Measurements from ENCODE around the gene ETS2.

DNA sequence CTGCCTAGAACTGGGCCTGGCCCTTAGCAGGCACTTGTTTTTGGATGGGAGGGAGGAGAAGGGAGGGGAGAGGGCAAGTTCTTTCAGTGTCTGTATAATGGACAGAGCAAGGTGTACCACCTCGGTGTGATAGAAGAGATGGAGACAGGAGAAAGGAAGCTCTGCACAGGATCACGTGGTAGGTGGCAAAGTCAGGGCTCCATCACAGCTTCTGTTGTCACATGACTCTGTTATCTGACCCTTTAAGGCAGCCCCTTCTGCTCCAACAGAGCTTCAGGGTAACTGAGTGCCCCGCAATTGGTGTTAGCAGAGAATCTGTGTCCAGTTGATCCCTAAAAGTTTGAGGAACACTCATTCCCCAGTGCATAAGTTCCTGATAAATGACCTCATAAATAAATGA is 16.5 kb upstream of the ETS2 start:
- TF ChIP-seq, protein P1, sequence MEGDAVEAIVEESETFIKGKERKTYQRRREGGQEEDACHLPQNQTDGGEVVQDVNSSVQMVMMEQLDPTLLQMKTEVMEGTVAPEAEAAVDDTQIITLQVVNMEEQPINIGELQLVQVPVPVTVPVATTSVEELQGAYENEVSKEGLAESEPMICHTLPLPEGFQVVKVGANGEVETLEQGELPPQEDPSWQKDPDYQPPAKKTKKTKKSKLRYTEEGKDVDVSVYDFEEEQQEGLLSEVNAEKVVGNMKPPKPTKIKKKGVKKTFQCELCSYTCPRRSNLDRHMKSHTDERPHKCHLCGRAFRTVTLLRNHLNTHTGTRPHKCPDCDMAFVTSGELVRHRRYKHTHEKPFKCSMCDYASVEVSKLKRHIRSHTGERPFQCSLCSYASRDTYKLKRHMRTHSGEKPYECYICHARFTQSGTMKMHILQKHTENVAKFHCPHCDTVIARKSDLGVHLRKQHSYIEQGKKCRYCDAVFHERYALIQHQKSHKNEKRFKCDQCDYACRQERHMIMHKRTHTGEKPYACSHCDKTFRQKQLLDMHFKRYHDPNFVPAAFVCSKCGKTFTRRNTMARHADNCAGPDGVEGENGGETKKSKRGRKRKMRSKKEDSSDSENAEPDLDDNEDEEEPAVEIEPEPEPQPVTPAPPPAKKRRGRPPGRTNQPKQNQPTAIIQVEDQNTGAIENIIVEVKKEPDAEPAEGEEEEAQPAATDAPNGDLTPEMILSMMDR (conservative IDR thresholded peaks at IDR 0.05; ENCODE audit: low read depth in 2 of 2), result no peak
- TF ChIP-seq POLR2AphosphoS5 (IDR thresholded peaks at IDR 0.05; ENCODE audit: low read depth) (no peak), EZH2 (IDR thresholded peaks at IDR 0.05; ENCODE audit: low read depth, unreplicated experiment) (no peak), CREB1 (CRISPR knock-in tag; IDR thresholded peaks at IDR 0.05; ENCODE audit: low read depth) (no peak), EZH2phosphoT487 (IDR thresholded peaks at IDR 0.05; ENCODE audit: unreplicated experiment) (no peak), JUNB (IDR thresholded peaks at IDR 0.05; ENCODE audit: unreplicated experiment) (no peak), NANOG (IDR thresholded peaks at IDR 0.05; ENCODE audit: borderline replicate concordance) (no peak)
- TF ChIP-seq, protein P2, sequence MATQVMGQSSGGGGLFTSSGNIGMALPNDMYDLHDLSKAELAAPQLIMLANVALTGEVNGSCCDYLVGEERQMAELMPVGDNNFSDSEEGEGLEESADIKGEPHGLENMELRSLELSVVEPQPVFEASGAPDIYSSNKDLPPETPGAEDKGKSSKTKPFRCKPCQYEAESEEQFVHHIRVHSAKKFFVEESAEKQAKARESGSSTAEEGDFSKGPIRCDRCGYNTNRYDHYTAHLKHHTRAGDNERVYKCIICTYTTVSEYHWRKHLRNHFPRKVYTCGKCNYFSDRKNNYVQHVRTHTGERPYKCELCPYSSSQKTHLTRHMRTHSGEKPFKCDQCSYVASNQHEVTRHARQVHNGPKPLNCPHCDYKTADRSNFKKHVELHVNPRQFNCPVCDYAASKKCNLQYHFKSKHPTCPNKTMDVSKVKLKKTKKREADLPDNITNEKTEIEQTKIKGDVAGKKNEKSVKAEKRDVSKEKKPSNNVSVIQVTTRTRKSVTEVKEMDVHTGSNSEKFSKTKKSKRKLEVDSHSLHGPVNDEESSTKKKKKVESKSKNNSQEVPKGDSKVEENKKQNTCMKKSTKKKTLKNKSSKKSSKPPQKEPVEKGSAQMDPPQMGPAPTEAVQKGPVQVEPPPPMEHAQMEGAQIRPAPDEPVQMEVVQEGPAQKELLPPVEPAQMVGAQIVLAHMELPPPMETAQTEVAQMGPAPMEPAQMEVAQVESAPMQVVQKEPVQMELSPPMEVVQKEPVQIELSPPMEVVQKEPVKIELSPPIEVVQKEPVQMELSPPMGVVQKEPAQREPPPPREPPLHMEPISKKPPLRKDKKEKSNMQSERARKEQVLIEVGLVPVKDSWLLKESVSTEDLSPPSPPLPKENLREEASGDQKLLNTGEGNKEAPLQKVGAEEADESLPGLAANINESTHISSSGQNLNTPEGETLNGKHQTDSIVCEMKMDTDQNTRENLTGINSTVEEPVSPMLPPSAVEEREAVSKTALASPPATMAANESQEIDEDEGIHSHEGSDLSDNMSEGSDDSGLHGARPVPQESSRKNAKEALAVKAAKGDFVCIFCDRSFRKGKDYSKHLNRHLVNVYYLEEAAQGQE (IDR thresholded peaks at IDR 0.05; ENCODE audit: unreplicated experiment), result no peak
- TF ChIP-seq, protein P3, sequence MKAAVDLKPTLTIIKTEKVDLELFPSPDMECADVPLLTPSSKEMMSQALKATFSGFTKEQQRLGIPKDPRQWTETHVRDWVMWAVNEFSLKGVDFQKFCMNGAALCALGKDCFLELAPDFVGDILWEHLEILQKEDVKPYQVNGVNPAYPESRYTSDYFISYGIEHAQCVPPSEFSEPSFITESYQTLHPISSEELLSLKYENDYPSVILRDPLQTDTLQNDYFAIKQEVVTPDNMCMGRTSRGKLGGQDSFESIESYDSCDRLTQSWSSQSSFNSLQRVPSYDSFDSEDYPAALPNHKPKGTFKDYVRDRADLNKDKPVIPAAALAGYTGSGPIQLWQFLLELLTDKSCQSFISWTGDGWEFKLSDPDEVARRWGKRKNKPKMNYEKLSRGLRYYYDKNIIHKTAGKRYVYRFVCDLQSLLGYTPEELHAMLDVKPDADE (IDR thresholded peaks at IDR 0.05), result no peak

All from GM23338 (cell line).